Measurements from ENCODE around the gene LDAH. TPM values are rescaled to one million over a fixed set of nuclear protein-coding genes. Genes with fewer than 3 reads are reported as not detected.

LDAH gene
- polyA plus RNA-seq (ENCODE audit: insufficient read length in 3 of 3) = 10 to 100 TPM; 24.7 to 41.7 (median 29.6) TPM
- long read RNA-seq, donor 1, partial matches to known transcripts = 0 of 2 reads
- long read RNA-seq, donor 1, other reads (novel, unspliced or antisense) = 0 of 2 reads
- long read RNA-seq, donor 2, partial matches to known transcripts = 0 of 5 reads
- long read RNA-seq, donor 2, other reads (novel, unspliced or antisense) = 0 of 5 reads
- long read RNA-seq, donor 3, partial matches to known transcripts = 0 of 6 reads
- long read RNA-seq, donor 3, other reads (novel, unspliced or antisense) = 0 of 6 reads
- long read RNA-seq, donor 4, partial matches to known transcripts = 0 of 6 reads
- long read RNA-seq, donor 4, other reads (novel, unspliced or antisense) = 0 of 6 reads
- long read RNA-seq, donor 5 = 0 reads
- long read RNA-seq, donor 6, partial matches to known transcripts = 0 of 8 reads
- long read RNA-seq, donor 6, other reads (novel, unspliced or antisense) = 0 of 8 reads
- long read RNA-seq, donor 7, transcript LDAH-201 (7 exons, 2,907 nt) = major isoform, 5 of 6 reads
- long read RNA-seq, donor 7, partial matches to known transcripts = 0 of 6 reads
- long read RNA-seq, donor 7, other reads (novel, unspliced or antisense) = 0 of 6 reads
- long read RNA-seq, donor 8, transcript LDAH-201 (7 exons, 2,907 nt) = major isoform, 10 of 15 reads
- long read RNA-seq, donor 8, partial matches to known transcripts = 0 of 15 reads
- long read RNA-seq, donor 8, other reads (novel, unspliced or antisense) = 0 of 15 reads
- long read RNA-seq, donor 9, transcript LDAH-201 (7 exons, 2,907 nt) = major isoform, 5 of 6 reads
- long read RNA-seq, donor 9, partial matches to known transcripts = 0 of 6 reads
- long read RNA-seq, donor 9, other reads (novel, unspliced or antisense) = 0 of 6 reads
- long read RNA-seq, donor 10, partial matches to known transcripts = 0 of 3 reads
- long read RNA-seq, donor 10, other reads (novel, unspliced or antisense) = 0 of 3 reads
- long read RNA-seq, donor 11, partial matches to known transcripts = 0 of 3 reads
- long read RNA-seq, donor 11, other reads (novel, unspliced or antisense) = 0 of 3 reads
- long read RNA-seq, donor 12, partial matches to known transcripts = 0 of 2 reads
- long read RNA-seq, donor 12, other reads (novel, unspliced or antisense) = 0 of 2 reads
- long read RNA-seq, donor 13, transcript LDAH-201 (7 exons, 2,907 nt) = major isoform, 11 of 12 reads
- long read RNA-seq, donor 13, partial matches to known transcripts = 0 of 12 reads
- long read RNA-seq, donor 13, other reads (novel, unspliced or antisense) = 0 of 12 reads
- long read RNA-seq, donor 14, transcript LDAH-201 (7 exons, 2,907 nt) = major isoform, 6 of 8 reads
- long read RNA-seq, donor 14, partial matches to known transcripts = 0 of 8 reads
- long read RNA-seq, donor 14, other reads (novel, unspliced or antisense) = 0 of 8 reads
- long read RNA-seq, donor 15, partial matches to known transcripts = 0 of 3 reads
- long read RNA-seq, donor 15, other reads (novel, unspliced or antisense) = 0 of 3 reads
- long read RNA-seq, donor 16, transcript LDAH-201 (7 exons, 2,907 nt) = major isoform, 8 of 15 reads
- long read RNA-seq, donor 16, partial matches to known transcripts = 0 of 15 reads
- long read RNA-seq, donor 16, other reads (novel, unspliced or antisense) = 5 of 15 reads

DNA sequence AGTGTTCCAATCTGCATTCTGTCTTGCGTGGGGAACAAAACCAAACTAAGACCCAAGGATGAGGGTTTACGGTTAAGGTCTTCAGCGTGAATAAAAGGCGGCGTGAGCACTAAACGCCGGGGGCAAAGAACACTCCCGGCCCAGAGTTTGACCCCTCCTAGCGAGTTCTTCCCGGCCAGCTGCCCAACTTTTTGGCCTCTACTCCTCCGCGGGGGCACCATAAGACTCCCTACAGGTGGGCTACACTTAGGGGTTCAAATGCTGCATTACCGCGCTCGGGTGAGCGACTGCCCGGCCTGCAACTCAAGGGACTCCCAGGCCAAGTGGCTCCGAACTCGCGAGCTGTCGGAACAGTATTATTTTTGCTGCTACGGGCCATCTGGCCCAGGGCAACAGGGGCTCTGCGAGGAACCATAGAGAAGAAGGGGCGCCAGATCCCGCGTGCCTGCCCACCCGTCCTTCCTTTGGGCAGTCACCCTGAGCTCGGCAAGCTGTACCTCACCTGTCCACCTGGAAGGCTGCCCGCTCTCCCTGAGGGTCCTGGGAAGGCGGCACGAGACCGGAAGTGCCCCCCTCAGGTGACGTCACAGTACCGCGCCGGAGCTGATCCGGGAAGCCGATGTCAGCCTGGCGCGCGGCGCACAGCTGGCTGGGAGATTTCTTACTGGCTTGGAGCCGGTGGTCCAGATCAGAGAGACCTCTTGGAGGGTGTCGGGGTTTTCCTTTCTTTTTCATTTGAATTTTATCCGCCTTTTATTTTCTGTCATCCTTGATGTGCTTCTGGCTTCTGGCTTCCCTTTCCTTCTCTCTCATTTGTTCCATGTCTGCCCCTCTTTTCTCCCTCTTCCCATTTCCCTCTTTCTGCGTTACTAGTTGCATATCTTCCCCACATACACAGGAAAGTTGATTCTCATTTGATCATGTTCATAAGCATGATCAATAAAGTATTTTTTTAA lies at the start of gene LDAH:
TSS of gene LDAH (minus strand) at position 567 of the 956 bp plus-strand sequence. CDS start 21,638 bp downstream, outside the sequence.
- DNase-seq (ENCODE audit: extremely low read depth in 1 of 11, low read depth in 9 of 11, low spot score in 4 of 11) = peak; percentile 85 to 95 (median 93)

- no peak for DNase-seq (ENCODE audit: extremely low read depth in 1 of 11, low read depth in 9 of 11, low spot score in 4 of 11)
Measured at GRCh38 chr2:20868377-20868776, 45.5 kb upstream of the LDAH start.

- DNase-seq (ENCODE audit: extremely low read depth in 1 of 11, low read depth in 9 of 11, low spot score in 4 of 11) = no peak
Measured at GRCh38 chr2:20862850-20863249, 39.9 kb upstream of the LDAH start.

DNA sequence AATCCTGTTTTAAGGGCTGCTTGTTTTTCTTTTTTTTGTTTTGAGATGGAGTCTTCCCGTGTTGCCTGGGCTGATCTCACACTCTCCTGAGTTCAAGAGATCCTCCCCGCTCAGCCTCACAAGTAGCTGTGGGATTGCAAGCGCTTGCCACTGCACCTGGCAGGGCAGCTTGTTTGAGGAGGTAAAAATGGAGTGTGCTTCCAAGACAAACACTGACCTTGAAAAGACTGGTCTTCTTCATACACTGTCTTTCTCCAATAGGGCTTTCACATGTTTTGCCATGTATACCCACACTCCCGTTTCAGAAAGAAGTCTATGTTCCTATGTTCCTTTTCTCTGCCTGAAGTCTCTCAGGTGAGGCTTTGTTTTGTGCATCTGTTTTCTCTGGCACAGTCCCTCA lies 32.6 kb upstream of the LDAH start:
- no peak for DNase-seq (ENCODE audit: extremely low read depth in 1 of 11, low read depth in 9 of 11, low spot score in 4 of 11)

DNA sequence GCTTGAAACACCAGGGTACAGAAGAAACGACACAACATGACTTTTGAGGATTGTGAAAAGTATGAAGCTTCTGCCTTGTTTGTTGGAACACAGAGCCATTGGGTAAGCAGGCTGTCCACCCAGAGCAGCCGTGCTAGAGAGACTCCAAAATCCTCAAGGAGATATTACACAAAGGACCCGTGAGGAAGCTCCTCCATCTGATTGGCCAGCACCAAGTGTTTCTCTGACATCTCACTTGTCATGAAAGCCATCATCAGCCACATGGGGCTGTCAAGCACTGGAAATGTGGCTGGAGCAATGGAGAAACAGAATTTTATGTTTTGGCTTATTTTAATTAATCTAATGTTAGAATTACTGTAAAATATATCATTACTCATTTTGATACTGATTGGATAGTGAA lies 29.8 kb upstream of the LDAH start:
- DNase-seq (ENCODE audit: extremely low read depth in 1 of 11, low read depth in 9 of 11, low spot score in 4 of 11) = no peak

DNA sequence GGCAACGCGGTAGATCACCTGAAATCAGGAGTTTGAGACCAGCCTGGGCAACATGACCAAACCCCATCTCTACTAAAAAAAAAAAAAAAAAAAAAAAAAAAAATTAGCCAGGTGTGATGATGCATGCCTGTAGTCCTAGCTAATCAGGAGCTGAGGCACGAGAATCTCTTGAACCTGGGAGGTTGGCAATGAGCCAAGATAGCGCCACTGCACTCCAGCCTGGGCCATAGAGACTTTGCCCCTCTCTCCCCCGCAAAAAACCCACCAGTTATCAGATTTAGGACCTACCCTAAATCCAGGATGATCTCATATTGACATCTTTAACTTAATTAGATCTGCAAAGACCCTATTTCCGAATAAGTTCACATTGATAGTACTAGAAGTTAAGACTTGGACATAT lies 29.2 kb upstream of the LDAH start:
- DNase-seq (ENCODE audit: extremely low read depth in 1 of 11, low read depth in 9 of 11, low spot score in 4 of 11) = no peak

- DNase-seq (ENCODE audit: extremely low read depth in 1 of 11, low read depth in 9 of 11, low spot score in 4 of 11) = no peak
Measured at GRCh38 chr2:20844246-20844645, 21.3 kb upstream of the LDAH start.

DNA sequence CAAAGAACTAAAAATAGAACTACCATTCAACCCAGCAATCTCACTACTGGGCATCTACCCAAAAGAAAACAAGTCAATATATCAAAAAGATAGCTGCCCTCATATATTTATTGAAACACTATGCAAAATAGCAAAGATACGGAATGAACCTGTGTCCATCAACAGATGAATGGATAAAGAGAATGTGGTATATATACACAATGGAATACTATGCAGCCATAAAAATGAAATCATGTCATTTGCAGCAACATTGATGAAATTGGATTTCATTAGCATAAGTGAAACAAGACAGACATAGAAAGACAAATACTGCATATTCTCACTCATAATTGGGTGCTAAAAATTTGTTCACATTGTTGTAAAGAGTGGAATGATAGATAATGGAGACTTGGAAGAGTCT lies 16.2 kb upstream of the LDAH start:
- DNase-seq (ENCODE audit: extremely low read depth in 1 of 11, low read depth in 9 of 11, low spot score in 4 of 11) = no peak

GRCh38 chr2:20838016-20838415 lies 15.1 kb upstream of the LDAH start:
- no peak for DNase-seq (ENCODE audit: extremely low read depth in 1 of 11, low read depth in 9 of 11, low spot score in 4 of 11)

DNA sequence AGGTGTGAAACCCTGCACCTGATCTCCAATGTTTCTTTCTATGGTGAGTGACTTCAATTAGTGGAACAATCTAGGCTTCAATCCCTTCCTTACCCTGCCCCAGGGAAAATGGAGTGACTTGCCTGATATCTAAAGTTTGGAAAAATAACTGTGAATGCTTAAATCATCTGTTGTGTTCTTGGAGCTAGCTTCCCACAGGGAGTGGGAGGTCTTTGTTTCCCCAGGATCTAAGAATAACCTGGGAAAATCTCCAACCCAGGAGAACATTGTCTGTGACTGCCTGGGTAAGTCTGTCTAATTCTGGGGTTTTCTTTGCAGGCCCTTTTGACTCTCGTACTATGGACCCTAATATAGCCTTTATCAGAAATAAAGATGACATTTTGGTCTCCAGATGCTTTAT lies 13.6 kb upstream of the LDAH start:
- no peak for DNase-seq (ENCODE audit: extremely low read depth in 1 of 11, low read depth in 9 of 11, low spot score in 4 of 11)

- no peak for DNase-seq (ENCODE audit: extremely low read depth in 1 of 11, low read depth in 9 of 11, low spot score in 4 of 11)
Measured at GRCh38 chr2:20834331-20834730, 11.4 kb upstream of the LDAH start.

DNA sequence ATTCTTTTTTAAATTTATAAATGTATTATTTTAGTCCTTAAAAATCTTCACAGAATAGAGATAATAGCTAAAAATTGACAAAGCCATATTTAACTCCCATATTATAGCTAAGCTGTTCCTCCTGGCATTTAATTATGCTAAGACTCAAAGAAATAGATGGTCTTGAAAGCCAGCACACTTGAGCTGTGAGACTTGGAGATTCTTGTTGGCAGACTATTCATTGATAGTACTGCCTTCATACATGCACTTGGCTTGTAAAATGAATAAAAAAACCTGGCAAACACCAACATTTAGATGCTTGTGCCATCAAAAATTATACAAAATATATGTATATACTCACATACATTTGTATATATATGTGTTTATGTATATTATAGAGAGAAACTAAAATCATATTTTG lies 9.7 kb upstream of the LDAH start:
- DNase-seq (ENCODE audit: extremely low read depth in 1 of 11, low read depth in 9 of 11, low spot score in 4 of 11) = no peak

DNA sequence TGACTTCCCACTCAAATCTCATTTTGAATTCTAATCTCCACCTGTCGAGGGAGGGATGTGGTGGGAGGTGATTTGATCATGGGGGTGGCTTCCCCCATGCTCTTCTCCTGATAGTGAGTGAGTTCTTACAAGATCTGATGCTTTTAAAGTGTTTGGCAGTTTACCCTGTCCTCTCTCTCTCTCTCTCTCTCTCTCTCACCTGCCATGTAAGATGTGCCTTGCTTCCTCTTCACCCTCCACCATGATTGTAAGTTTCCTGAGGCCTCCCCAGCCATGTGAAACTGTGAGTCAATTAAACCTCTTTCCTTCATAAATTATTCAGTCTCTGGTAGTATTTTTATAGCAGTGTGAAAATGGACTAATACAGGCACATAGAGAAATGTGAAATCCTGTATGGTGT lies 7.0 kb upstream of the LDAH start:
- DNase-seq (ENCODE audit: extremely low read depth in 1 of 11, low read depth in 9 of 11, low spot score in 4 of 11) = no peak

DNA sequence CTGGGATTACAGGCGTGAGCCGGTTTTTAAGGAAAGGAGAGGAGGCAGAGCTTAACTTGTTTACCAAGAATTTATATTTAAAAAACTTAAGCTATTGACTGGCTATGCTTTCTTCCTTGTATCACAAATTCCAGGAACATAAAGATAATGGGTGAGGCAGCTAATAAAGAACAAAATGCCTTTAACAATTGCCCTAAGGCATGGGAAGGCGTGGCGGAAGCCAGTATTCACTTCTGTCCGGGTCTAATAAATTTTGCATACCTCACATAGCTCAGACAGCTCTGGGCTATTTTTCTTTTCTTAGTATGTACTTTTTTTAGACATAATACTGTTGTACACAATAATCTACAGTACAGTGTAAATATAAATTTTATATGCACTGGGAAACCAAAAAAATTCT lies 1.0 kb upstream of the LDAH start:
- DNase-seq (ENCODE audit: extremely low read depth in 1 of 11, low read depth in 9 of 11, low spot score in 4 of 11) = no peak

- DNase-seq (ENCODE audit: extremely low read depth in 1 of 11, low read depth in 9 of 11, low spot score in 4 of 11) = no peak
Measured at GRCh38 chr2:20818820-20819219, 4.1 kb downstream of the LDAH start.

GRCh38 chr2:20815216-20815615 lies 7.7 kb downstream of the LDAH start:
- no peak for DNase-seq (ENCODE audit: extremely low read depth in 1 of 11, low read depth in 9 of 11, low spot score in 4 of 11)

DNA sequence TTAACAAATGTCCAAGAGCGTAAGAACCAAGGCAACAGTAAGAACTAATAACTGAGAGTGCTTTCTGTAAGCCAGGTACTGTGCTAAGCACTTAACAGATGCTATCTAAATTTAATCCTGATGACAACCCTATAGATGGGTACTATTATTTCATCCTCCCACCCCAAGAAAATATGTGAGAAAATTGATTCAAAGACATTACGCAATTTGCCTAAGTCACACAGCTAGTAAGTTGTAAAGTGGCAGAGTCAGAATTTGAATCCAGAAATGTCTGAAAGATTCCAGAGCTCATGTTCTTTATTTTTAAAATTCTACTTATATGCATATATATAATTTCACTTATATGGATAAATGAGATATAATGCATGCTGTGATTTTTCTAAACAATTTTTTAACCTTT lies 10.1 kb downstream of the LDAH start:
- DNase-seq (ENCODE audit: extremely low read depth in 1 of 11, low read depth in 9 of 11, low spot score in 4 of 11) = no peak

DNA sequence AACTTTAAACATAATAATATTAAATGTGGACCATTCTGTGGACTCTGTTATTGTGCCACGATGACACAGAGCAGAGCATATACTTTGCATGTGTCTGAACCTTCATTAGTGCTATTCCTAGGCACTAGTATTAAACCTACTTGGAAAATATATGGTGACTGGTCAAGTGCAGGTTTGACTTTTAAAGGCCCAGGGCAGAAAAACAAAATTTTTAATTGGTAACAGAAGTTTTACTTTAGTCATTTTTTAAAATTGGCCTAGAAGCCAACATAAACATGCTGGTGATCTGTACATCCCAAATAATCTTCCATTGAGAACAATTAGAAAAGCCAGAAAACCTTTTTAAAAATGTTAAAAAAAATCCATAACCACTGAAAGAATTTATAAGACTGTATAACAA lies 16.6 kb downstream of the LDAH start:
- DNase-seq (ENCODE audit: extremely low read depth in 1 of 11, low read depth in 9 of 11, low spot score in 4 of 11) = no peak
